NCI-H2171 (cell line): ENCODE measurements around the gene DCAF10.
"Not testable (repeated sequence)": the region's sequence is repeated elsewhere in the genome, so short reads cannot be mapped to it uniquely, and the experiment has no call there.

Experiments
- DNase-seq: peaks from one replicate; lab custom pipeline; 2025; lab: John Stamatoyannopoulos, UW

Gene DCAF10

DNA sequence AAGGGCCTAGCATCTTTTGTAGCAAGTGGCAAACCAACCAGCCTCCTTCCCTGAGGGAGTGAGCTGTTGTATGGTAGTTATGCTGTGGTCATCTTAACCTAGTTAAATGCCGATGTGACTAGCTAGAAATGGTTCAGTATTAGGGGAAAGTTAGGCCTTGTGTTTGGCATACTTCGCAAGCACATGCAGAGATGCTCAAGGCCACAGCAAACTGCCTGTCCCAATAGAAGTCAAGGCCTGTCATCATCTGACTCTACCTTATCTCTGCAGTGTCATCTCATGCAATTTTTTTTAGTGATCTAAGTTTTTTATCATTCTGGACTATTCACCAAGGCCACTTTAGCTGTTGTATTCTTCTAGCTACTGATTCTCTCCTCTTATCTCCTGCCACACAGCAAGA is 10.5 kb upstream of the DCAF10 start:
- no peak for DNase-seq

DNA sequence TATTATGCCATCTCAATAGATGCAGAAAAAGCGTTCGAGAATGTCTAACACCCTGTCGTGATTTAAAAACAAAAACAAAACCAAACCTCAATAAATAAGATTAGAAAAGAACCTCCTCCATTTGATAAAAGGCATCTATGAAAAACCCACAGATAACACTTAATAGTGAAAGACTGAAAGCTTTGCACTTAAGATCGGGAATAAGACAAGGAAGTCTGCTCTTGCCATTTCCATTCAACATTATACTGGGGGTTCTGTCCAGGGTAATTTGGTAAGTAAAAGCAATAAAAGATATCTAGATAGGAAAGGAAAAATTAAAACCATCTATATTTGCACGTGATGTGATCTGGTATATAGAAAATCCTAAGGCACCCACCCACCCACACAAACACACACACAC is 8.5 kb upstream of the DCAF10 start:
- no peak for DNase-seq

DNA sequence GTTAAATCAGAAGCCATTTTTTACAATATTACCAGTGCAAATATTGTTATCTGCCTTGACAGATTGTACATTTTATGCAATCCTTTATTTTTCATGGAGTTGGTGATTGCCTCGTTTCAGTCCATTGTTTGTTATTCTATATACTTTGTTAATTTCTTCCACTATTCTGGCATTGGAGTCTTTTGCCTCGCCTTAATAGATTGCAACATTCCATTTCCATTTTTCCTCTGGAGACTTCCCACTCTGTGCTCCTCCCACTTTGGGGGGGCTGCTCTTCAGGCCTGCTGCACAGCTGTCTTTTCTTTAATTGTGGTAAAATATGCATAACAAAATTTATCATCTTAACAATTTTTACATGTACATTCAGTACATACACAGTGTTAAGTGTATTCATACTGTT is 4.4 kb upstream of the DCAF10 start:
- no peak for DNase-seq

DNA sequence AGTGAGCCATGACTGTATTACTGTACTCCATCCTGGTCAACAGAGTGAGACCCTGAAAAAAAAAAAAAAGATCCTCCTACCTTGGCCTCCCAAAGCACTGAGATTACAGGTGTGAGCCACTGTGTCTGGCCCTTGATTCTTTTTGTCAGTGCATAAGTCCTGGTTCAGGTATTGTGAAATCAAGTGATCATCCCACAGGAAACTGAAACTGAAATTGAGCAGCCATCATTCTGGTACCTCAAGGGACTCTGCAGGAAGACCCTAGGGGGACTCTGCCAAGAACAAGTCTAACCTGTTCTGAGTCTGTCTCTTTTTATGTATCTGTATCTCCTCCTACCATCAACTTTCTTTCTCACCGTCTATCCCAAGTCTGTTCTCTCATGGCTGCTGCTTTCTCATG is 1.9 kb upstream of the DCAF10 start:
- no peak for DNase-seq

- DNase-seq: no peak
Measured at GRCh38 chr9:37801287-37801850, 772 bp downstream of the DCAF10 start.

DNA sequence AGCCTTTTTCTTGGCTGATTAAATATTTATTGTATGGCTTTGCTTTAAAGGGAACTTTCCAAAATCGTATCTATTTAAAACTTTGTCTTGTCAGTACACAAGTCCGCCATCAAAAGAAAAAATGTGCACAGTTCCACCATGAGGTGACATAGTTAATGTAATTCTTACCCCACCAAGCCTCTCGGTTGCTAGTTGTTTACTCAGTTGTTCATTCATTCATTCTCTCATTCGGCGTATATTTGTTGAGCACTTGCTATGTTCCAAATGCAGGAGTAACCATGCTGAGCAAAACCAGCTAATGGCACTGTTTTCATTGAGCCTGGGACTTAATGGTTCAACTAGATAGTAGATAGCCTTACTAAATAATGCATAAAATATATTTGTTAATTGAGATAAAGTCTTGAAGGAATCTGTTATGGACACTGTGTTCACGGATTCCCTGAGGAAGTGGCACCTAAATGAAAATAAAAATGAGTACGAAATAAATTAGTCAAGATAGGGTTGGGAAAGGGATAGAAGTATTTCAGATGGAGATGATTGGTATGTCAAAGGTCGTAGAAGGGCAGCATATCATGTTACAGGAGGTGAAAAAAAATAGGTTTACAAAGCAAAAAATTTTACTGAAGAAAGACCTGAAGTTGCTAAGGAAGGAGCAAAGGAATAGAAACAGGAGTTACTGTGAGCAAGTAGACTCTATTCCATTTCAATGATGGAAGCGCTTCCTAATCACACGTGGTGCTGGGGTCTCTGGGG is 1.5 kb downstream of the DCAF10 start:
- DNase-seq: no peak

DNA sequence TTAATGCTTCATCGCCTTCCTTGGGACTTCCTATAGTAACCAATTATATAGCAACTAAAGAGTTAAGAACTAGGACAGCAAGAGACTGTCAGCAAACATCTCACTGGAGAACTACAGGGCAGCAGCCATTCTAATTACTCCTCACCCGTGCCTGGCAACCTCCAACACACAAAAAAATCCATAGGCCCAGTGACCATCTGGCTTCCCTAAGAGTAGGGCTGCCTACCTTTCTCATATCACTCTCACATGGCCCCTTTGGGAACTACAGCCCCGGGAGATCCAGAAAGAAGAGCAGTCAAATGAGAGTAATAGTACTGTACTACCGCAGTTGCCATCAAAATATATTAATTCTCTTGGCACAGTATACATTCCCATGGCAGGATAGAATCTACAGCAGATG is 5.7 kb downstream of the DCAF10 start:
- peak; percentile 68 for DNase-seq

GRCh38 chr9:37809676-37810075 is 9.1 kb downstream of the DCAF10 start:
- DNase-seq: not testable (repeated sequence)

DNA sequence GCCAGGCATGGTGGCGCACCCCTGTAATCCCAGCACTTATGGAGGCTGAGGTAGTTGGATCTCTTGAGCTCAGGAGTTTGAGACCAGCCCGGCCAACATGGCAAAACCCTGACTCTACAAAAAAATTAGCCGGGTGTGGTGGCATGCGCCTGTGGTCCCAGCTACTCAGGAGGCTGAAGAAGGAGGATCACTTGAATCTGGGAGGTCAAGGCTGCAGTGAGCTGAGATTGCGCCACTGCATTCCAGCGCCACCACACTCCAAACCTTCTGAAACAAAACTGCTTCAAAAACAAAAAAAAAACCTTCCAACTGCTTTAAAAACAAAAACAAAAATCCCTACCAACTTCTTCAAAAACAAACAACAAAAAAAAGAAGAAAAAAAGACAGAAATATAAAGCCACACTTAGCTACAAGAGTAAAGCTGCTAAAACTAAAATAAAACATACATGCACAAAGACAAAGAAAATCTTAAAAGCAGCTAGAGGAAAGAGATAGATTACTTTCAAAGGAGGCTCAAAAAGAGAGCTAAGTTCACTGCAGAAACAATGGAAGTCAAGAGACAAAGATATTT is 11.4 kb downstream of the DCAF10 start:
- DNase-seq: no peak

- no peak for DNase-seq
Measured at GRCh38 chr9:37812773-37813379, 12.3 kb downstream of the DCAF10 start.

DNA sequence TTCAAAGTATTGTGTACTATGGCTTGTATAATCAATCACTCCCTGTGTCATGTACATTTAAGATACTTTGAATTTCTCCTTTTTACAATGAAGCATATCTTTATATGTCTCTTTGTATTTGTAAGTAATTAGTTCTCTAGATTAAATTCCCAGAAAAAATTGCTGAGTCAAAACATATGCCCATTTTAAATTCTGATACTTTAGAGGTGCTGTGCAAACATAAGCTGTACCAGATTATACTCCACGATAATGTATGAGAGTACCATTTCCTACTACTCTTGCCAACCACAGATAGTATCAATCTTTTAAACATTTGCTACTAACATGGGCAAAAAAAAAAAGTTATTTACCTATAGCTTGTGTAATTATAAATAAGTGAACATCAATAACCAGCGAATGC is 18.3 kb downstream of the DCAF10 start:
- no peak for DNase-seq

DNA sequence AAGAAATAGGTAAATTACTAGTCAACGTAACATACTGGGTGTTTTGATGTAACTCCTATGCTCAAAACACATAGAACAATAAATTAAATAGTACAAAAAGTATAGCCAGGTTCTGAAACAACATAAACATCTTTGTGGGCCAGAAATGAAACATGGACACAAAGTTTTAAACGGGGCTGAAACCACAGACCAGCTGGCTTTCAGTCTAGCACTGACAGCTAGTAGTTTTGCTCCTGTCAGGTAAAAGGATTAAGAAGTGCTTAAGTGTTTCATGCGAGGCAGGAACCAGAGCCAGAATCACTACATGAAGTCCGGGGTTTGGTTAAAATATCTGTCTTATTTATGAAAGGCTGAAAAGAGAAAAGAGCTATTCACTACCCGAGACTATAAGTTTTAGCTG is 19.5 kb downstream of the DCAF10 start:
- DNase-seq: no peak

GRCh38 chr9:37825174-37825573 is 24.6 kb downstream of the DCAF10 start:
- not testable (repeated sequence) for DNase-seq

- DNase-seq: no peak
Measured at GRCh38 chr9:37827483-37828165, 27.0 kb downstream of the DCAF10 start.

GRCh38 chr9:37835821-37836220 is 35.2 kb downstream of the DCAF10 start:
- no peak for DNase-seq

DNA sequence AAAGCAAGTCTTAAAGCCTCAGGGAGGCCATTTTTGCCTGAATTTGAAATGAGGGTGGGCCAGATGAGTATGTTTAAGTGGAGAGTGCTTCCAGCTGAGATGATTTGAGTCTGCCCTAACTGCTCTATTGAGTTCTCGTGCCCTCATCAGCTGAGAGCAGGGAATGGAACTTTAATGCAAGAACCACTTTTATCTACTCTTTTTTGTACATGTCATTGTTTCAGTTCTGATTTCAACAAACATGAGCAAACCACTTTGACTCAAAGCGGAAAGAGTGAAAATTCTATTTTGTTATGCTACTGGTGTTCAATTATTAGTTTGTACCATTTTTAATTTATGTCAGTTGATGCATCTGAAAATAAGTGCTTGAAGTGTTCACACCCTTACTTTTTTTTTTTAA is 35.8 kb downstream of the DCAF10 start:
- DNase-seq: no peak

- DNase-seq: no peak
Measured at GRCh38 chr9:37839496-37840461, 39.2 kb downstream of the DCAF10 start.

DNA sequence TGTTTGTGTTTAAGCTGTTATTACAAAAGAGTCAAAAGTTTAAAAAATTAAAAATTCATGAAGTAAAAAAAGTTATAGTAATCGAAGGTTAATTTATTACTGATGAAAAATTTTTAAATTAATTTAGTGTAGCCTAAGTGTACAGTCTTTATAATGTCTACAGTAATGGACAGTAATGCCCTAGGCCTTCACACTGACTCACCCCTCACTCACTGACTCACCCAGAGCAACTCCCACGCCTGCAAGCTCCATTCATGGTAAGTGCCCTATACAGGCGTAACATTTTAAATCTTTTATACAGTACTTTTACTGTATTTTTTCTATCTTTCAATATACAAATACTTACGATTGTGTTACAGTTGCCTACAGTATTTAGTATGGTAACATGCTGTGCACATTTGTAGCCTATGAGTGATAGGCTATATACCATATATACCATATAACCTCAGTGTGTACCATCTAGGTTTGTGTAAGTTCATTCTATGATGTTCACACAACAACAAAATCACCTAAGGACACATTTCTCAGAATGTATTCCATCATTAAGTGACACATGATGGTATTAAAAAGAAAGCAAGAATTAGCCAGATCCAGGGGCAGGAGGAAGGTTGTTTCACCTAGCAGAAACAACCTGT is 40.1 kb downstream of the DCAF10 start:
- no peak for DNase-seq

DNA sequence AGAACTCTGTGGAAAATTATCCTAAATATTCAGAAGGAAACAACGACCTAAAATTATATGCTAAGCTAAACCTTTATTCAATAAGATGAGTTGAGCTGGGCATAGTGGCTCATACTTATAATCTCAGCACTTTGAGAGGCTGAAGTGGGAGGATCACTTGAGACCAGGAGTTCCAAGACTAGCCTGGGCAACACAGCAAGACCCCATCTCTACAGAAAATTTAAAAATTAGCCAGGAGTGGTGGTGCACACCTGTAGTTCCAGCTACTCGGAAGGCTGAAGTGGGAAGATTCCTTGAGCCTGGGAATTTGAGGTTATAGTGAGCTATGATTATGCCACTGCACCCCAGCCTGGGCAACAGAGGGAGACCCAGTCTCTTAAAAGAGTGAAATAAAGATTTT is 51.6 kb downstream of the DCAF10 start:
- no peak for DNase-seq

GRCh38 chr9:37856551-37856950 is 56.0 kb downstream of the DCAF10 start:
- DNase-seq: no peak

DNA sequence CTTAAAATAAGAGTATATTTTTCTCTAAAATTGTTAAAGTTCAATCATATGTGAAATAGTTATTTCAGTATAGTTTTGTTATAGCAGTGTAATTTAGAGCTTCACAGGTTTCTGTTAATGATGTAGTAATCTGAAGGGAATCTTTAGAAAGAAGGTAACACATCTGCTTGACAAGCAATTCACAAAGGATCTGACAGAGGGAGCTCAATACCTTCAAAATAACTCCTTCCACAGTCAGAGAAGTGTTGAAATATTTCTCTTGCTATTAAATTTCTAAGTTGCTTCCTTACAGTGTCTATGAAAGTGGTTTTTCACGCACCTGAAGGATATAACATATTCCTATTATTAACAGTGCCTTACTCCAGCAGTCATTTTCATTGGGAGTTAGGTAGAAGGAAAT is 58.4 kb downstream of the DCAF10 start:
- no peak for DNase-seq
